Measurements from ENCODE around the gene CBY2.

DNA sequence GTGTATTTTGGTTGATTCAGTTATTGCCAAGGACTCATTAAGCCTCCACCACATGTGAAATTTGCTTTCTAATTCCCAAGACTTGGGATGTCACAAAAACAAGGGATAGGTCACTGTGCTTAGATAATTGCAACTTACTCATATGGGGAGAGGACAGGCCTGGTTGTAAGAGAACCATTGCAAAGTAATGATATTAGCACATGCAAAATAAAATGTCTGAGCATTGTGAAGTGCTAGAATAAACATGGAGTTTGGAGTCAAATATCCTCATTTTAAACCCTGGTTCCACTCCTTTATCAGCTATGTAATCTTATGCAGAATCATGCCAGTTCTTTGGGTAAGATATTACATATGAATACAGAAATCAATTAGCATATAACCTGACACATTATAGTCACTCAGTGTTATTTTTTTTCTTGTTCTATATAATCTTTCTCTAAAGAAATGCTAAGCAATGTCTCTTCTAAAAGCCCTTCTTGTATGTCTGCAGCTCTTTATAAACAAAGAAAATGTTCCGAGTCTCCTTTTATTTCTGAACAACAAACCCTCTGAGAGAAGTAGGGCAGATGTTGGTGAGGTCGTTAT is 5.5 kb downstream of the CBY2 start:
- TF ChIP-seq ZBED1 (IDR thresholded peaks at IDR 0.05; ENCODE audit: borderline replicate concordance) (no peak), SPI1 (IDR thresholded peaks at IDR 0.05; ENCODE audit: borderline replicate concordance, insufficient read depth, low read depth, low read length) (no peak), POLR2AphosphoS2 (IDR thresholded peaks at IDR 0.05; ENCODE audit: low read depth, low read length) (no peak), EZH2 (IDR thresholded peaks at IDR 0.05; ENCODE audit: borderline replicate concordance, control insufficient read depth, low read depth, low read length) (no peak), FOS (IDR thresholded peaks at IDR 0.05; ENCODE audit: borderline replicate concordance, extremely low read depth, insufficient read length) (no peak), MXI1 (IDR thresholded peaks at IDR 0.05; ENCODE audit: low read depth, low read length) (no peak), POLR2A (IDR thresholded peaks at IDR 0.05; ENCODE audit: low read depth, low read length) (no peak)
- TF ChIP-seq, protein P1, sequence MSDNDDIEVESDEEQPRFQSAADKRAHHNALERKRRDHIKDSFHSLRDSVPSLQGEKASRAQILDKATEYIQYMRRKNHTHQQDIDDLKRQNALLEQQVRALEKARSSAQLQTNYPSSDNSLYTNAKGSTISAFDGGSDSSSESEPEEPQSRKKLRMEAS (IDR thresholded peaks at IDR 0.05; ENCODE audit: low read depth, low read length) = no peak

Data from GM12878 (cell line).